HG03097 (cell line): Measurements from ENCODE around the gene CROCC2.

Experiments
- ATAC-seq: cut with Tn5 transposase; IDR thresholded peaks from one replicate; pipeline ENCODE4 v1.9.1; 2021; ENCODE audit not compliant: unreplicated experiment, low FRiP score

Gene CROCC2

GRCh38 chr2:241031436-241032165 is 125.5 kb downstream of the CROCC2 start:
- ATAC-seq: no peak

- ATAC-seq: no peak
Measured at GRCh38 chr2:241033336-241033987, 127.3 kb downstream of the CROCC2 start.

GRCh38 chr2:241033994-241034393 is 127.9 kb downstream of the CROCC2 start:
- no peak for ATAC-seq

- ATAC-seq: no peak
Measured at GRCh38 chr2:241034490-241035141, 128.5 kb downstream of the CROCC2 start.

- no peak for ATAC-seq
Measured at GRCh38 chr2:241035142-241035817, 129.1 kb downstream of the CROCC2 start.

- ATAC-seq: no peak
Measured at GRCh38 chr2:241035818-241036396, 129.8 kb downstream of the CROCC2 start.

GRCh38 chr2:241036397-241036963 is 130.3 kb downstream of the CROCC2 start:
- ATAC-seq: no peak

GRCh38 chr2:241036964-241037421 is 130.9 kb downstream of the CROCC2 start:
- no peak for ATAC-seq

- ATAC-seq: no peak
Measured at GRCh38 chr2:241037498-241037897, 131.4 kb downstream of the CROCC2 start.

- no peak for ATAC-seq
Measured at GRCh38 chr2:241038374-241039180, 132.4 kb downstream of the CROCC2 start.

- ATAC-seq: no peak
Measured at GRCh38 chr2:241039416-241039815, 133.3 kb downstream of the CROCC2 start.

GRCh38 chr2:241040081-241040803 is 134.1 kb downstream of the CROCC2 start:
- ATAC-seq: no peak

GRCh38 chr2:241041589-241042158 is 135.5 kb downstream of the CROCC2 start:
- peak; percentile 51 for ATAC-seq
